Breast epithelium (tissue), 4 donors: ENCODE results near the gene DEPP1. TPM values are rescaled to one million over a fixed set of nuclear protein-coding genes. Genes with fewer than 3 reads are reported as not detected.

Experiments
- DNase-seq, 2 donors: peaks; one replicate each; pipeline ENCODE4 v3.0.0-alpha.2; 2019; ENCODE audit warnings: low spot score in 2 of 2
- H3K27ac ChIP-seq, 2 donors: fragments of 200-600 bp; sonication (generic) in 1 of 2; one replicate each; pipeline ENCODE4 v1.5.1; 2016 to 2019; ENCODE audit warnings: mild to moderate bottlenecking in 1 of 2
- H3K27me3 ChIP-seq, 2 donors: fragments of 200-600 bp; sonication (generic) in 1 of 2; one replicate each; pipeline versions ENCODE4 v1.5.1 to v1.6.0; 2017 to 2019; ENCODE audit warnings: control low read depth in 1 of 2, mild to moderate bottlenecking in 1 of 2
- H3K36me3 ChIP-seq: fragments of 200-600 bp; one replicate; pipeline ENCODE4 v1.5.1; 2019
- H3K4me1 ChIP-seq, 2 donors: fragments of 200-600 bp; sonication (generic); one replicate each; pipeline ENCODE4 v1.5.1; 2016 to 2019; ENCODE audit warnings: control low read depth in 1 of 2
- H3K4me3 ChIP-seq, 3 donors: fragments of 200-600 bp; sonication (generic); 1 replicate in 2 of 3; 2 replicates in 1 of 3; pipeline ENCODE4 v1.5.1; 2016 to 2019; ENCODE audit warnings: mild to moderate bottlenecking in 3 of 3, moderate library complexity in 2 of 3
- H3K9me3 ChIP-seq, 2 donors: fragments of 200-600 bp; sonication (generic) in 1 of 2; one replicate each; pipeline ENCODE4 v1.5.1; 2016 to 2019; ENCODE audit warnings: control low read depth in 1 of 2
- CTCF ChIP-seq, 3 donors: fragments of 450-650 bp; IDR thresholded peaks; one replicate each; pipeline ENCODE4 v1.5.1; 2016 to 2017; ENCODE audit warnings: antibody characterized with exemption in 3 of 3, mild to moderate bottlenecking in 3 of 3, moderate library complexity in 3 of 3
- POLR2A ChIP-seq: fragments of 450-650 bp; IDR thresholded peaks from one replicate; pipeline ENCODE4 v1.6.1; 2016; ENCODE audit warnings: antibody characterized with exemption, mild to moderate bottlenecking, moderate library complexity
- POLR2AphosphoS5 ChIP-seq, 3 donors: sonication (generic); formaldehyde crosslinking; IDR thresholded peaks; one replicate each; pipeline ENCODE4 v1.6.1; 2017; ENCODE audit warnings: antibody characterized with exemption in 3 of 3
- intact Hi-C: fragments of 100-400 bp; cut with DNase I; formaldehyde crosslinking; loops from one replicate; pipeline ENCODE4 v1.15.1; 2023; ENCODE audit warnings: low total_unique reads
- total RNA-seq, 3 donors: library from RNA; depleted of rRNA; stranded (reverse); fragments of >200 nt; gene quantifications; one replicate each; pipeline ENCODE4 v1.1.0, GENCODE V29; 2016

DEPP1 gene
- total RNA-seq, 3 donors from 2014 or later = 139 to 2,057 (median 460) TPM

- DNase-seq = peak in 1 of 2 donors; percentile 64
- H3K4me3 ChIP-seq = peak overlapping the region; percentile 69 to 82 (median 74)
- H3K27me3 ChIP-seq = no peaks in the 10 kb centered on the region
- intact Hi-C loops = no loop called here
- no peaks in the 10 kb centered on the region for H3K36me3 ChIP-seq
- H3K9me3 ChIP-seq = no peaks in the 10 kb centered on the region
- H3K4me1 ChIP-seq = peaks cover 8 to 17% of the 10 kb centered on the region in 2 donors
- H3K27ac ChIP-seq = peak overlapping the region; percentile 92 to 95
- TF ChIP-seq POLR2AphosphoS5 (IDR thresholded peaks at IDR 0.05) (peak; percentile 51 to 87 (median 63)), POLR2A (peak; percentile 76), CTCF (IDR thresholded peaks at IDR 0.05) (peak; percentile 60 to 97 (median 93))
Observed at GRCh38 chr10:44974628-44975430, 3.8 kb downstream of the DEPP1 start.

DNA sequence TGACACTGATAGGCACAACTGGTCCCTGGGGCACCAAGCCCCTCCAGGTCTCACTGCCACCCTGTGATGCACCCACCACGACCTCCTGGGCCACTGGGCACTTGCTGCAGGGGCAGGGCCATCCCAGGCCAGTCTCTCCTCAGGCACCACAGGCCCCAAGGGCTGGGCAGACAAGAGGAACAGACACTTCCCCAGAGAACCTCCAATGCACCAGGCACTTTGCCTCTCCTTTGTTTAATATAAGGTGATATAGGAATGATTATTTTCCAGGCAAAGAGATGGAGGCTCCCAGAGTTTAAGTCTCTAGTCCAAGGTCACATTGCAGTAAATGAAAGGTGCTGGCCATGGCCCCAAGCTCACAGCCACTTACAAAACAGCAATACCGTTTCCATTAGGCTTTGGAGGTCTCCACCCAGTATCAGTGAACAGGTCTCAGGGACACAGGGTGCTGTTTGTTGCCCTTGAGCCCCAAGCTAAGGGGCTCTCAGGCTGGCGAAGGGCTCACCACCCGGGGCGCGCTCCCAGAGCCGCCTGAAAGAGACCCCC, 4.5 kb downstream of the DEPP1 start:
- Histone ChIP-seq H3K36me3 (no peaks in the 10 kb centered on the region), H3K27ac (peak overlapping the region; percentile 92 to 95), H3K4me1 (peaks cover 6 to 19% of the 10 kb centered on the region in 2 donors), H3K4me3 (peak overlapping the region; percentile 69 to 82 (median 74)), H3K9me3 (no peaks in the 10 kb centered on the region), H3K27me3 (no peaks in the 10 kb centered on the region)
- no peak for DNase-seq
- intact Hi-C loops = no loop called here
- TF ChIP-seq CTCF (IDR thresholded peaks at IDR 0.05) (no peak), POLR2A (no peak), POLR2AphosphoS5 (IDR thresholded peaks at IDR 0.05) (peak in 1 of 3 donors; percentile 58)

GRCh38 chr10:44973323-44974081, 5.1 kb downstream of the DEPP1 start:
- peak in 1 of 3 donors; percentile 1 for TF ChIP-seq CTCF (IDR thresholded peaks at IDR 0.05)
- TF ChIP-seq POLR2A = peak; percentile 44
- TF ChIP-seq POLR2AphosphoS5 (IDR thresholded peaks at IDR 0.05) = no peak
- peak overlapping the region in 1 of 3 donors; percentile 82 for H3K4me3 ChIP-seq
- no peaks in the 10 kb centered on the region for H3K9me3 ChIP-seq
- H3K27ac ChIP-seq = peak overlapping the region; percentile 92 to 95
- intact Hi-C loops = no loop called here
- no peaks in the 10 kb centered on the region for H3K27me3 ChIP-seq
- no peak for DNase-seq
- H3K4me1 ChIP-seq = peaks cover 0 to 17% of the 10 kb centered on the region in 2 donors
- no peaks in the 10 kb centered on the region for H3K36me3 ChIP-seq

- intact Hi-C loops = no loop called here
- peak overlapping the region; percentile 92 to 95 for H3K27ac ChIP-seq
- no peaks in the 10 kb centered on the region for H3K9me3 ChIP-seq
- no peaks in the 10 kb centered on the region for H3K36me3 ChIP-seq
- DNase-seq = no peak
- H3K4me3 ChIP-seq = no peak overlapping the region
- H3K4me1 ChIP-seq = peaks cover 0 to 17% of the 10 kb centered on the region in 2 donors
- TF ChIP-seq POLR2A (no peak), CTCF (IDR thresholded peaks at IDR 0.05) (peak in 1 of 3 donors; percentile 8), POLR2AphosphoS5 (IDR thresholded peaks at IDR 0.05) (peak in 2 of 3 donors; percentile 6 to 95)
- H3K27me3 ChIP-seq = no peaks in the 10 kb centered on the region
Observed at GRCh38 chr10:44972874-44973306, 5.7 kb downstream of the DEPP1 start.
